NOMO-1 (cell line): ENCODE measurements around the gene ZSCAN26.
"Not testable (repeated sequence)": the region's sequence is repeated elsewhere in the genome, so short reads cannot be mapped to it uniquely, and the experiment has no call there.

ENCODE experiments used
- DNase-seq, 2 experiments: peaks; one replicate each; lab custom pipeline; 2025; ENCODE audit not compliant: unreplicated experiment in 2 of 2; lab: John Stamatoyannopoulos, UW

Gene ZSCAN26

GRCh38 chr6:28315628-28316027 is 48.7 kb downstream of the ZSCAN26 start:
- DNase-seq: no peak

GRCh38 chr6:28317866-28318265 is 50.9 kb downstream of the ZSCAN26 start:
- DNase-seq: not testable (repeated sequence)

- DNase-seq: no peak
Measured at GRCh38 chr6:28322661-28323060, 55.7 kb downstream of the ZSCAN26 start.

GRCh38 chr6:28323813-28324424 is 57.0 kb downstream of the ZSCAN26 start:
- DNase-seq: no peak

GRCh38 chr6:28326371-28326948 is 59.5 kb downstream of the ZSCAN26 start:
- DNase-seq: no peak
